ENCODE results near the gene MCTP1.
"Not testable (repeated sequence)": the region's sequence is repeated elsewhere in the genome, so short reads cannot be mapped to it uniquely, and the experiment has no call there.

MCTP1 gene

GRCh38 chr5:95217881-95218280 is 67.0 kb downstream of the MCTP1 start:
- TF ChIP-seq CTCF (IDR thresholded peaks at IDR 0.05; ENCODE audit: low read depth, low read length), result no peak
- DNase-seq (ENCODE audit: extremely low read depth, low read depth), result no peak

GRCh38 chr5:95217351-95217750 is 67.5 kb downstream of the MCTP1 start:
- DNase-seq (ENCODE audit: extremely low read depth, low read depth), result no peak
- no peak for TF ChIP-seq CTCF (IDR thresholded peaks at IDR 0.05; ENCODE audit: low read depth, low read length)

GRCh38 chr5:95216136-95216955 is 68.5 kb downstream of the MCTP1 start:
- DNase-seq (ENCODE audit: extremely low read depth, low read depth), result no peak

GRCh38 chr5:95207811-95208210 is 77.1 kb downstream of the MCTP1 start:
- DNase-seq (ENCODE audit: extremely low read depth, low read depth), result not testable (repeated sequence)

More at GRCh38 chr5:95216136-95216955, 68.5 kb downstream of the MCTP1 start:
- no peak for TF ChIP-seq CTCF (IDR thresholded peaks at IDR 0.05; ENCODE audit: low read depth, low read length)

- no peak for TF ChIP-seq CTCF (IDR thresholded peaks at IDR 0.05; ENCODE audit: low read depth, low read length)
- no peak for DNase-seq (ENCODE audit: extremely low read depth, low read depth)
Measured at GRCh38 chr5:95194856-95195255, 90.0 kb downstream of the MCTP1 start.

- no peak for DNase-seq (ENCODE audit: extremely low read depth, low read depth)
- no peak for TF ChIP-seq CTCF (IDR thresholded peaks at IDR 0.05; ENCODE audit: low read depth, low read length)
Measured at GRCh38 chr5:95191330-95191729, 93.6 kb downstream of the MCTP1 start.

GRCh38 chr5:95184924-95185323 is 100.0 kb downstream of the MCTP1 start:
- no peak for TF ChIP-seq CTCF (IDR thresholded peaks at IDR 0.05; ENCODE audit: low read depth, low read length)

GRCh38 chr5:95181644-95182043 is 103.2 kb downstream of the MCTP1 start:
- no peak for TF ChIP-seq CTCF (IDR thresholded peaks at IDR 0.05; ENCODE audit: low read depth, low read length)
- no peak for DNase-seq (ENCODE audit: extremely low read depth, low read depth)

More at GRCh38 chr5:95184924-95185323, 100.0 kb downstream of the MCTP1 start:
- no peak for DNase-seq (ENCODE audit: extremely low read depth, low read depth)
